ENCODE measurements around the gene PCMTD2. TPM values are rescaled to one million over a fixed set of nuclear protein-coding genes. Genes with fewer than 3 reads are reported as not detected.

The PCMTD2 gene
- 70.6 TPM for polyA plus RNA-seq (ENCODE audit: insufficient read length)

GRCh38 chr20:64255361-64256281 lies at the start of gene PCMTD2:
PCMTD2 (plus strand) TSS chr20:64255748; CDS start chr20:64259966, 4,218 bp downstream.
- DNase-seq: peak; percentile 86

DNA sequence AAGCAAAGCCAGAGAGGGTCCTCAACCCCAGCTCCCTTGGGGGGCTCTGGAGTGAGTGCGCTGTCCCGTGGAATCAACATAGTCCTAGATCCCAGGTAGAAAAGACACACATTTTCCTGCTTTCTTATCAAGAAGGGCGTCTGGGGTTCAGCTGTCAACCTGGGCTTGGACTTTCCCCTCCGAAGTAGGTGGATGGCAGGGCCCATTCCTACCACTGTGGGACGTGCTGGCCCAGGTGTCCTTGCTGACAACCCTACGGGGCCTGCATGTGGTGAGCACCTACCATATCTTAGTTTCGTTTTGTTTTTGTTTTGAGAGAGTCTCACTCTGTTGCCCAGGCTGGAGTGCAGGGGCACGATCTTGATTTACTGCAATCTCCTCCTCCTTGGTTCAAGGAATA lies 48.9 kb upstream of the PCMTD2 start:
- DNase-seq: no peak

DNA sequence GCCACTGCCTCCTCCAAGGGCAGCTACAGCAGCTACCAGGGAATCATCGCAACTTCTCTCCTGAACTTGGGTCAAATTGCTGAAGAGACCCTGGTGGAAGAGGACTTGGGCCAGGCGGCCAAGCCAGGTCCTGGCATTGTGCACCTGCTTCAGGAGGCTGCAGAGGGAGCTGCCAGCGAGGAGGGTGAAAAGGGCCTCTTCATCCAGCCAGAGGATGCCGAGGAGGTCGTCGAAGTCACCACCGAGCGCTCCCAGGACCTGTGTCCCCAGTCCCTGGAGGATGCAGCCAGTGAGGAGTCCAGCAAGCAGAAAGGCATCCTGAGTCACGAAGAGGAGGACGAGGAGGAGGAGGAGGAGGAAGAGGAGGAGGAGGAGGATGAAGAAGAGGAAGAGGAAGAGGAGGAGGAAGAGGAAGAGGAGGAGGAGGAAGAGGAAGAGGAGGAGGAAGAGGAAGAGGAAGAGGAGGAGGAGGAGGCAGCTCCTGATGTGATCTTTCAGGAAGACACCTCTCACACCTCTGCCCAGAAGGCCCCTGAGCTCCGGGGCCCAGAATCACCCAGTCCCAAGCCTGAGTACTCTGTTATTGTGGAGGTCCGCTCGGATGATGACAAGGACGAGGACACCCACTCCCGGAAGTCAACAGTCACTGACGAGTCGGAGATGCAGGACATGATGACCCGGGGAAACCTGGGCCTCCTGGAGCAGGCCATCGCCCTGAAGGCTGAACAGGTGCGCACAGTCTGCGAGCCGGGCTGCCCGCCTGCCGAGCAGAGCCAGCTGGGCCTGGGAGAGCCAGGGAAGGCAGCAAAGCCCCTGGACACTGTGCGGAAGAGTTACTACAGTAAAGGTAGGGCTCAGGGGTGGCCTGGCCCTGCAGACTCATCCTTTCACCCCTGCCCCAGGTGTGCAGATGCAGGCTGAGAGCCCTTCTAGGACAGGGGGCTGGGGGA lies 47.6 kb upstream of the PCMTD2 start:
- DNase-seq: no peak

GRCh38 chr20:64209148-64209547 lies 46.4 kb upstream of the PCMTD2 start:
- DNase-seq: no peak

GRCh38 chr20:64210656-64211369 lies 44.7 kb upstream of the PCMTD2 start:
- no peak for DNase-seq

GRCh38 chr20:64211874-64212658 lies 43.5 kb upstream of the PCMTD2 start:
- no peak for DNase-seq

- peak; percentile 76 for DNase-seq
Measured at GRCh38 chr20:64212755-64213154, 42.8 kb upstream of the PCMTD2 start.

DNA sequence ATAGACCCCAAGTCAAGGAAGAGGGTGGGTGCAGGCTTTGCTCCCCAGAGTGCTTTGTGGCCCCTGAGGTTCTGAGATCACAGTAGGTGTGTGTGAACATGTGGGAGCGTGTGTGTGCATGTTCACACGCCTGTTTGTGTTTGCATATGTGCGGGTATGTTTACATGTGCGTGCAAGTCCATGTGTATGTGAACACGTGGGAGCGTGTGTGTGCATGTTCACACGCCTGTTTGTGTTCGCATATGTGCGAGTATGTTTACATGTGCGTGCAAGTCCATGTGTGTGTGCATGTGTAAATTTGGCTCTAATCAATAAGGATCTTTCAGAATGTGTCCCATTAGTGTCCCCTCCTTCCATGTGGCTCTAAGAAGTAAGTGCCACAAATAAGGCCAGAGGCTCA lies 41.4 kb upstream of the PCMTD2 start:
- no peak for DNase-seq

DNA sequence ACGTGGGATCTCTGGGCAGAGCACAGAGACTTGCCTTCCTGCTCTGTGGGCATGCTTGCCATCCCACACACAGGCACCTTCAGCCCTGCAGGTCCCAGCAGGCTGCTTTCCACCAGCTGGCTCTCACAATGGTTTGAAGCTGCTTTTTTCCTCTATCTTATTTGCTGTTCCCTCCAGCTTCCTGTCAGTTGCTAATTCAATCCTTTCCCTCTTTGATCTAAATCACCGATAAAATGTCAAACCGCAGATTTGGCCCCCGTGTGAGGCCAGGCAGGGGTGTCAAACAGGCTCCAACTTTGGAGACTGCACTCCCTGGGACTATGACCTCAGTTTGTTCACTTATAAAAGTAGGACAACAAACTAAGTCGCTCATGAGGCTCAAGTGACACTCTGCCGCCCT lies 40.6 kb upstream of the PCMTD2 start:
- DNase-seq: no peak

DNA sequence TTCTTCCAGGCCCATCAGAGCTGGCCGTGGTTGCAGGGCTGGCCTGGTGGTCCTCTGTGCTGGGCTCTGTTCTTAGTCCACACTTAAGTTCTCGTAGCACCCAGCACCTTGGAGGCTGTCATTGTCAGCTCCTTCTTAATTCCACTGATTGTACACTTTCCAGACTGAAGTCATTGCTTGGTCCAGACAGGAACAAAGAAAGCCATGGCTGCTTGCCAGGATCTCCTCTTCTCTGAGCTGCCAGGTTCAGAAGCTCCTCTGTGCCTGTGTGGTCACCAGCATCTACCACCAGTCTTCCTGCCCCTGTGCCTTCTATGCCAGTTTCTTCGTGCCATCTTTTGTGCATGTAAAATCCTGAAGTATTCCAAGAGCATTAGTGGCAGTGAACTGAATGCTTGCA lies 39.5 kb upstream of the PCMTD2 start:
- DNase-seq: no peak

- DNase-seq: no peak
Measured at GRCh38 chr20:64216910-64217309, 38.6 kb upstream of the PCMTD2 start.

GRCh38 chr20:64217539-64218221 lies 37.9 kb upstream of the PCMTD2 start:
- DNase-seq: no peak

- DNase-seq: no peak
Measured at GRCh38 chr20:64219202-64219601, 36.3 kb upstream of the PCMTD2 start.

DNA sequence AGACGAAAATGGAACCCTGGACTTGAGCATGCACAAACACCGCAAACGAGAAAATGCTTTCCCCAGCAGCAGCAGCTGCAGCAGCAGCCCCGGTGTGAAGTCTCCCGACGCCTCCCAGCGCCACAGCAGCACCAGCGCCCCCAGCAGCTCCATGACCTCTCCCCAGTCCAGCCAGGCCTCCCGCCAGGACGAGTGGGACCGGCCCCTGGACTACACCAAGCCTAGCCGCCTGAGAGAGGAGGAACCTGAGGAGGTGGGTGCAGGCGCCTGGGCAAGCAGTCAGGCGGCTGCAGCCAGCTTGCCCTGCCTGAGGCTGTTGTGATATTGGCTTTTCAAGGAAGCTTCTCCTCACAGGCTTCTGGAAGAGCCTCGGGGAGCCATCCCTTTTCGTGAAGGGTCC lies 35.8 kb upstream of the PCMTD2 start:
- no peak for DNase-seq

DNA sequence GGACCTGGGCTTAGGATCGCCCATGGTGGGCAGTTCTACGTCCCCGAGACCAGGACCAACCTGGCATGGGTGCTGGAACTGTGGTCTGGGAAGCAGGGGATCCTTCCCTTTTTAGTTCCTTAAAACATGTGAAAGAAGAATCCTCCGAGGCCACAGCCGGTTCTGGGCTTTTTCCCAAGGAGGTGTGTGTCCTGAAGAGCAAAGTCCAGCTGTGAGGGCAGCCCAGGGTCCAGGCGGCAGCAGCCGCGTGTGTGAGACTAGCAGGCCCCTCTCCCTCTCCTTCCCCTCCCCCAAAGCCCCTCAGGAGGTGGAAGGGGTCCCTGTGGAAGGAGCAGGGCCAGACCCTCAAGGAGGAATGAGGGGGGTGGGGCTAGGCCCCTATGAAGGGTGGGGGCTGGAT lies 35.1 kb upstream of the PCMTD2 start:
- no peak for DNase-seq

- no peak for DNase-seq
Measured at GRCh38 chr20:64220891-64221527, 34.5 kb upstream of the PCMTD2 start.

- DNase-seq: no peak
Measured at GRCh38 chr20:64222291-64222735, 33.2 kb upstream of the PCMTD2 start.

DNA sequence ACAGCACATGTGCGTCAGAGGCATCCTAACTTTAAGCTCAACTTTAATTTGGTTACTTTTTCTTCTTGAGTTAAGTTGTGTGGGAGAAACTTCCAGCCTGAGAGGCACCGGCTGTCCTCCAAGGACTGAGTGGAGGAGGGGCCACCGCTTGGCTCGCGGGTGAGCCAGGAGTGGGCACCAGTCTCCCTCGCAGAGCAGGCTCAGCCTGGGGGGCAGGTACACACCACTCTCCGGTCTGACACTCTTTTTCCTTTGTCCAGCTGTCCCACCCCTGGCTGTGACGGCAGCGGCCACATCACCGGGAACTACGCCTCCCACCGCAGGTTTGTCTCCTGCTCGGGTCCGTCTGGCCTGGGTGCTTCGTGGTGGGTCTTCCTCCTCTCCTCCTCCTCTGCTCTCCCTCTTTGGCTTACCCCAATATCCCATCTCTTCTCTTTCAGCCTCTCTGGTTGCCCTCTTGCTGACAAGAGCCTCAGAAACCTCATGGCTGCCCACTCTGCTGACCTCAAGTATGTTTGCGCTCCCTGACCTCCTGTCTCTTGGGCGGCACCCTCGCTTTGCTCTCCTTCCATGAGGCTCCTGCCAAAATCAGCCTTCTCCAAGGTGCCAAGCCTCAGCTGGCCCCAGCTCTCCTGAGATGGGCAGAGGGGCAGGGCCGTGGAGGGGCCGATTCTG lies 32.6 kb upstream of the PCMTD2 start:
- DNase-seq: no peak

DNA sequence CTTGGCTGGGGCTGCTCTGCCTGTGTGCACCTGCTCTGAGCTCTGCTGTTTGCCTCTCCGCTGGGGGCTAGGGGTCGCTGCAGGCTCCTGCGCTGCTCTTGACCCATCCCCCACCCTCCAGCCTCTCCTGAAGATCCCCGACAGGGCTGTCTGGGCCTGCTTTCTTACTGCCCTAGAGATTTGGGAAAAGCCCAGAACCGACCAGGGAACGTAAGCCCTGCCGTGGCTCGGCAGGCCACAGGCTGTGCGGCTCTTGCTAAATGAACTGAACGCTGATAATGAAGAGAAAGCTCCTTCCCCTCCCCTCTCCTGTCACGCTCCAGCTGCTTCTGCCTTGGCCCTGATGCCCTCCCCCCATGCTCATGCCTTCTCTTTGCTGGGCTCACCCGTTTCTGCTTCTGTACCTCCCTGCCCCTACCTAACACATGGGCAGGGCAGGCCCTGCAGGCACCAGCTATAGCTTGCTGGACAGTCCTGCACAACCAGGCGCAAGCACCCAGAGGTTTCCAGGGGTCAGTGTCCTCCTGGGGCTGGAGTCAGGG lies 32.0 kb upstream of the PCMTD2 start:
- DNase-seq: peak; percentile 34

Measured in hindlimb muscle (tissue), 1 donor.